Adrenal gland (tissue), 12 donors: ENCODE results near the gene SCIMP. TPM values are rescaled to one million over a fixed set of nuclear protein-coding genes. Genes with fewer than 3 reads are reported as not detected.

ENCODE experiments used
- DNase-seq, 7 donors: peaks; one replicate each; pipeline ENCODE4 v3.0.0-alpha.2; 2019 to 2020
- H3K27ac ChIP-seq, 5 donors: fragments of 200-600 bp; sonication (generic) in 4 of 5; 1 replicate in 3 of 5; 2 replicates in 2 of 5; pipeline versions ENCODE4 v1.5.1 to v1.8.0; 2016 to 2020; ENCODE audit warnings: mild to moderate bottlenecking in 1 of 5
- H3K27me3 ChIP-seq: fragments of 200-600 bp; 2 replicates; pipeline ENCODE4 v1.8.0; 2021
- H3K36me3 ChIP-seq, 2 donors: fragments of 200-600 bp; replicated peaks in 1 of 2; 1 replicate in 1 of 2; 2 replicates in 1 of 2; pipeline versions ENCODE4 v1.5.1 to v1.8.0; 2018 to 2022
- H3K4me1 ChIP-seq, 2 donors: fragments of 200-600 bp; replicated peaks in 1 of 2; 1 replicate in 1 of 2; 2 replicates in 1 of 2; pipeline versions ENCODE4 v1.5.1 to v1.8.0; 2018 to 2021
- H3K4me3 ChIP-seq, 4 donors: fragments of 200-600 bp; sonication (generic) in 3 of 4; one replicate each; pipeline ENCODE4 v1.5.1; 2016 to 2018
- H3K9me3 ChIP-seq, 3 donors: fragments of 200-600 bp; sonication (generic) in 1 of 3; replicated peaks in 1 of 3; 1 replicate in 2 of 3; 2 replicates in 1 of 3; pipeline versions ENCODE4 v1.5.1 to v1.8.0; 2016 to 2021
- CTCF ChIP-seq, 6 experiments: fragments of 450-650 bp in 4 of 6; fragments of 200-600 bp in 2 of 6; sonication (generic) in 1 of 6; IDR thresholded peaks; 1 replicate in 5 of 6; 2 replicates in 1 of 6; pipeline versions ENCODE4 v1.5.1 to v1.8.0; 2016 to 2021; ENCODE audit warnings: antibody characterized with exemption in 6 of 6, mild to moderate bottlenecking in 2 of 6, moderate library complexity in 1 of 6
- POLR2A ChIP-seq, 2 donors: fragments of 450-650 bp; IDR thresholded peaks; one replicate each; pipeline ENCODE4 v1.6.1; 2017; ENCODE audit warnings: antibody characterized with exemption in 2 of 2, mild to moderate bottlenecking in 2 of 2, moderate library complexity in 1 of 2
- WGBS, 4 donors: extraction: QIAGEN DNeasy Blood & Tissue Kit in 2 of 4; methylation state at CpG; one replicate each; pipeline versions ENCODE4 v1.1.5 to v1.1.7; 2013 to 2017; 5-methylcytosine and 5-hydroxymethylcytosine counted together
- intact Hi-C, 2 donors: fragments of 100-400 bp; cut with DNase I; formaldehyde crosslinking; loops; one replicate each; pipeline versions ENCODE4 v1.14.1 to v1.15.0; 2022 to 2023
- polyA plus RNA-seq, 3 donors: library from polyadenylated mRNA; stranded (reverse); fragments of 200-250 nt in 2 of 3; fragments of 350-450 nt in 1 of 3; fragmentation: Illumina TruSeq in 1 of 3; extraction: RNeasy Lipid Tissue Mini Kit (QIAGEN cat#74804) in 1 of 3; gene quantifications; one replicate each; pipeline ENCODE4 v1.2.3, GENCODE V29; 2013 to 2014
- total RNA-seq, 9 donors: library from RNA; depleted of rRNA in 4 of 9; stranded (reverse); fragments of >200 nt in 4 of 9; fragments of 120-200 nt in 1 of 9; fragmentation: NEBNext Ultra II Directional in 1 of 9; extraction: Animal tissue kit (Norgen Biotek cat#: 25700) in 1 of 9; gene quantifications; one replicate each; pipeline versions ENCODE4 v1.1.0 to v1.2.4, GENCODE V29; 2013 to 2023
- donor health status: healthy with polysubstance abuse.
- donor health status: Bipolar disorder and iron deficiency.
- donor health status: DM: yes; HTN: yes; CAD: no.
- donor health status: DM: no; HTN: no; CAD: no.
- donor health status: DM: no; HTN: no; CAD: no.
- donor health status: DM: yes; HTN: yes; CAD: no.

SCIMP gene
- total and polyA plus RNA-seq, 12 donors, result 0.94 to 14.2 (median 6.2) TPM

GRCh38 chr17:5211458-5211857 is 23.2 kb downstream of the SCIMP start:
- intact Hi-C loops, result no loop called here
- no peak overlapping the region for H3K4me3 ChIP-seq
- no peaks in the 10 kb centered on the region for H3K9me3 ChIP-seq
- TF ChIP-seq POLR2A (IDR thresholded peaks at IDR 0.05), result no peak
- TF ChIP-seq CTCF (IDR thresholded peaks at IDR 0.05), result no peak
- peak overlapping the region in 3 of 5 donors; percentile 13 to 71 (median 58) for H3K27ac ChIP-seq
- H3K36me3 ChIP-seq, result peaks cover 0 to 7% of the 10 kb centered on the region in 2 donors
- 82 to 91% (median 87%) methylated on average over 7 of the region's 7 CpGs for WGBS, 4 donors
- no peaks in the 10 kb centered on the region for H3K27me3 ChIP-seq
- no peaks in the 10 kb centered on the region for H3K4me1 ChIP-seq
- DNase-seq, result no peak

DNA sequence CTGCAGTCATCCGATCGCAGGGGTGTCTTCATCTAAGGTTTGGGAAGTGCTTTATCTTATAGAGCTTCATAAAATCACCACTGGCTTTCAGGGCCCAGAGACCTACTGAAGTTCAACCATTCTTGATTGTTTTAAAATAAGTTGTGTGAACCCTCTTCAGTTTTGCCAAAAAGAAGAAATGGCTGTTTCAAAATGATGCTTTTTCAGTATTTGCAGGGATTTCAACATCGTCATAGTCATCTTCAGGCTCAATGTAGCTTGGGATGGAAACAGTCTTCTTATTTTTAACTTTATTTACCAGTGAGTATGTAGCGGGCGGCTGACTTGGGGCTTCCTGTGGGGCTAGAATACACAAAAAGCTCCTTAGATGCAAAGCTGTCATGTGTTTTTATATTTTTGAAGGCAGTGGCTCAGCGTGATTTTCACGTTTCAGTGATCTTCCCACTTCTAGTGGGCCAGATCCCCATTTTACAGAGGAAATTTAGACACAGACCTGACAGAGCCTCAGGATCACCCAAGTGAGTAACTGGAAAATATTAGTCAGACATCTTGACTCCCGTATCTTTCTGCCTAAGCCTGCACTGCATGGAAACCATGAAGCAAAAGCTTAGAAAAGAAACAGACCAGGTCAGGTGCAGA is 23.9 kb downstream of the SCIMP start:
- Histone ChIP-seq H3K36me3 (peaks cover 0 to 2% of the 10 kb centered on the region in 2 donors), H3K27ac (peak overlapping the region in 3 of 5 donors; percentile 13 to 71 (median 58)), H3K27me3 (no peaks in the 10 kb centered on the region), H3K4me1 (no peaks in the 10 kb centered on the region), H3K9me3 (no peaks in the 10 kb centered on the region), H3K4me3 (no peak overlapping the region)
- DNase-seq, result no peak
- intact Hi-C loops, result no loop called here
- TF ChIP-seq CTCF (IDR thresholded peaks at IDR 0.05) (no peak), POLR2A (IDR thresholded peaks at IDR 0.05) (no peak)
- WGBS, 4 donors, result 84 to 91% (median 86%) methylated on average over 8 of the region's 8 CpGs

GRCh38 chr17:5210091-5210490 is 24.6 kb downstream of the SCIMP start:
- WGBS, 4 donors, result 82 to 95% (median 87%) methylated on average over 5 of the region's 5 CpGs
- Histone ChIP-seq H3K9me3 (no peaks in the 10 kb centered on the region), H3K4me3 (no peak overlapping the region), H3K4me1 (no peaks in the 10 kb centered on the region), H3K36me3 (no peaks in the 10 kb centered on the region), H3K27me3 (no peaks in the 10 kb centered on the region), H3K27ac (peak overlapping the region in 2 of 5 donors; percentile 10 to 41)
- intact Hi-C loops, result no loop called here
- TF ChIP-seq CTCF (IDR thresholded peaks at IDR 0.05), result no peak
- no peak for TF ChIP-seq POLR2A (IDR thresholded peaks at IDR 0.05)
- DNase-seq, result no peak

GRCh38 chr17:5209396-5209795 is 25.3 kb downstream of the SCIMP start:
- Histone ChIP-seq H3K4me1 (no peaks in the 10 kb centered on the region), H3K4me3 (no peak overlapping the region), H3K27me3 (no peaks in the 10 kb centered on the region), H3K27ac (no peak overlapping the region), H3K9me3 (no peaks in the 10 kb centered on the region), H3K36me3 (no peaks in the 10 kb centered on the region)
- TF ChIP-seq CTCF (IDR thresholded peaks at IDR 0.05) (no peak), POLR2A (IDR thresholded peaks at IDR 0.05) (no peak)
- intact Hi-C loops, result no loop called here
- no peak for DNase-seq
- 91 to 99% (median 95%) methylated on average over 1 to 3 of the region's 3 CpGs for WGBS, 4 donors
